Mesothelial cell of epicardium (in vitro differentiated cells): ENCODE results near the gene DOCK4. TPM values are rescaled to one million over a fixed set of nuclear protein-coding genes. Genes with fewer than 3 reads are reported as not detected.

Experiments used
- DNase-seq, 2 experiments: peaks; one replicate each; pipeline ENCODE4 v3.0.0; 2021; ENCODE audit warnings: low spot score in 2 of 2; ENCODE audit not compliant: unreplicated experiment in 2 of 2
- H3K27ac Mint-ChIP-seq: 2 replicates; pipeline ENCODE4 v1.8.0; 2021; ENCODE audit warnings: mixed read lengths
- H3K27me3 Mint-ChIP-seq: 2 replicates; pipeline ENCODE4 v1.8.0; 2021; ENCODE audit warnings: low read depth, mixed read lengths
- H3K36me3 Mint-ChIP-seq: 2 replicates; pipeline ENCODE4 v1.8.0; 2021; ENCODE audit warnings: mixed read lengths
- H3K4me1 Mint-ChIP-seq: 2 replicates; pipeline ENCODE4 v1.8.0; 2021; ENCODE audit warnings: mixed read lengths
- H3K4me3 Mint-ChIP-seq: 2 replicates; pipeline ENCODE4 v1.8.0; 2021; ENCODE audit warnings: mild to moderate bottlenecking, moderate library complexity, mixed read lengths
- H3K9me3 Mint-ChIP-seq: 2 replicates; pipeline ENCODE4 v1.8.0; 2021; ENCODE audit warnings: mixed read lengths
- CTCF ChIP-seq: fragments of 200-600 bp; sonication (generic); IDR thresholded peaks from one replicate; pipeline ENCODE4 v1.5.0; 2021; ENCODE audit warnings: antibody characterized with exemption; ENCODE audit not compliant: unreplicated experiment
- total RNA-seq: library from RNA; stranded (reverse); gene quantifications from 3 replicates; pipeline ENCODE4 v1.2.1, GENCODE V29; 2021

DOCK4 gene
- total RNA-seq, 1 donor from 2014 or later, result 27.7 TPM

DNA sequence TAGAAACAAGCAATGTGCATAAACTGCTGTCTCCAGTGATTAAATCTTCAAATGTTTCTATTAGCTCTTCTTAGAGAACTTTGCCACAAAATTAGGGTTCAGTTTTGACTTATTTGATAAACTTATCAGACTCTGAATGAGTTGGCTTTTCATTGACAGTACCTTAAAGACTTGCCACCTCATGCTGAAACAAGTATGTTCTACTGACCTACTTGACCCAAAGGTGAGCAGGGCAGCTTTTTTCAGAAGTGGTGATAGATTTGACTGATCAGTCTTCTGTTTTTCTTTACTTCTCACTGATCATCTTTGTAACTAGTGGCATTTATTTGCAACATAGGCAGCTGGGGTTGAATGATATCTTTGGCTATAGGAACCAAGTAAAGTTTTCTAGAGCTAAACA lies 8.1 kb upstream of the DOCK4 start:
- Mint-ChIP-seq H3K27ac (no peak overlapping the region), H3K9me3 (no peaks in the 10 kb centered on the region), H3K36me3 (no peaks in the 10 kb centered on the region), H3K4me3 (no peak overlapping the region), H3K4me1 (peaks cover 18% of the 10 kb centered on the region), H3K27me3 (no peaks in the 10 kb centered on the region)
- TF ChIP-seq CTCF, result no peak
- no peak for DNase-seq

DNA sequence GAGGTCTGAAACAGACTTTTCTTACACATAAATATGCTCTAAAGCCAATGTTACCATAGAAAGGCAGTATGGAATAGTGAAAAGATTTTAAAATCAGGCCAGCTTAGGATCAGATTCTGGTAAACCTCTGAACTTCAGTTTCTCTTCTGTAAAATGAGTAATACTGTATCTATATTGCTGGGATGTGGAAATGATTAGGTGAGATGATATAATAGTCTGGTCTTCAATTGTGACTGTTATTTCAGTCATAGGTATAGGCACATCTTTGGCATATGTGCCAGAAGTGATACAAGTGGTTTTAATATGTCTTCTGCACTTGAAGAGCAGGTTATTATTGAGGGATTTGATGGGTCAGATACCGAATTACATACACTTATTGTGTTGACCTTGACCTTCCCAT lies 7.5 kb upstream of the DOCK4 start:
- no peak overlapping the region for H3K4me3 Mint-ChIP-seq
- H3K27me3 Mint-ChIP-seq, result no peaks in the 10 kb centered on the region
- H3K36me3 Mint-ChIP-seq, result no peaks in the 10 kb centered on the region
- no peak overlapping the region for H3K27ac Mint-ChIP-seq
- H3K9me3 Mint-ChIP-seq, result no peaks in the 10 kb centered on the region
- DNase-seq, result no peak
- peaks cover 18% of the 10 kb centered on the region for H3K4me1 Mint-ChIP-seq
- no peak for TF ChIP-seq CTCF

DNA sequence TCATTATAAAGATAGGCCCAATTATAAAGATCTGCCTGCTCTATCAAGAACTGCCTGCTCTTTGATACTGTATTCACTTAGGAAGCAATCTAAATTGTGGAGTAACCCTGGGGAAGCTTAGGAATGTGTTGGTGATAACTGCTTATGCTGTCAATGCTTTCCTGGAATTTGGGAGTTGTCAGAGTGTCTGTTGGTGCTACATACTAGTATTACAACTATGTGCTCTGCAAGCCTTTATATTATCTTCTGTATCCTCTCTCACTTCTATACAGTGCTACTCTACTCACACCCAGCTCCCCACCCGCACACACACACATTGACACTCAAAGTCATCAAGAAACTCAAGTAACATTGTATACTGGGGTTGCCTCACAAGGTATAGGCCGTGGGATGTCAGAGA lies 6.4 kb upstream of the DOCK4 start:
- TF ChIP-seq CTCF, result no peak
- Mint-ChIP-seq H3K27ac (peak overlapping the region; percentile 32), H3K27me3 (no peaks in the 10 kb centered on the region), H3K36me3 (no peaks in the 10 kb centered on the region), H3K4me1 (peaks cover 20% of the 10 kb centered on the region), H3K4me3 (no peak overlapping the region), H3K9me3 (no peaks in the 10 kb centered on the region)
- no peak for DNase-seq

DNA sequence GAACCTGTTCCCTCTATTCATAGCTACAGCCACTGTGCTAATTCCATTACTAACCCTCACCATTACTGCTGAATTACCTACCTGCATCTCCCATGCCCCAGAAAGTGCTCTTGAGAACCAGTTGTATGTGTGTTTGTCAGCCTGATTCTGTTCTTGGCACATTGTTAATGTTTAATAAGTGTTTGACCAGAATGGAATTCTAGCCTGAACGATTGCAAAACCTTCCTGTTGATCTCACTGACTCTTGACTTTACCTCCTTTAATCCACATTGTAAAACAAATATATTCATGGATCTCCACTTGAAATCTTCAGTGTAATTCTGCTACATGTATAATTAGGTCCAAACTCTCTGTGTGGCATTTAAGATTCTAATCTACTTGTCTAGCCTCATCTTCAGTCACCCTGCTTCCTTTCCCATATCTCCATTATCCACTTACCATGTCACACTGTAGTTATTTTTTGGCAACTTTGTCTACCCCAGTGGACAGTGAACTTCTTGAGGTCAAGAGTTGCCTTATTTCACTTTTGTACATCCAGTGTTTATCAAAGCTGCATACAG lies 5.2 kb upstream of the DOCK4 start:
- DNase-seq, result no peak
- H3K4me3 Mint-ChIP-seq, result no peak overlapping the region
- TF ChIP-seq CTCF, result no peak
- no peaks in the 10 kb centered on the region for H3K9me3 Mint-ChIP-seq
- no peaks in the 10 kb centered on the region for H3K36me3 Mint-ChIP-seq
- peaks cover 30% of the 10 kb centered on the region for H3K4me1 Mint-ChIP-seq
- H3K27me3 Mint-ChIP-seq, result no peaks in the 10 kb centered on the region
- H3K27ac Mint-ChIP-seq, result no peak overlapping the region

- Mint-ChIP-seq H3K27ac (no peak overlapping the region), H3K4me3 (peak overlapping the region; percentile 95), H3K4me1 (peaks cover 36% of the 10 kb centered on the region), H3K27me3 (no peaks in the 10 kb centered on the region), H3K9me3 (no peaks in the 10 kb centered on the region), H3K36me3 (no peaks in the 10 kb centered on the region)
- TF ChIP-seq CTCF, result no peak
- no peak for DNase-seq
These were observed 1.6 kb upstream of the DOCK4 start for GRCh38 chr7:112207765-112208164.
